Stimulated activated CD8-positive, alpha-beta memory T cell treated with anti-CD3 and anti-CD28 coated beads, Interleukin-7, amount 100 ng/mL, for 24 hours (primary cell): ENCODE results near the gene C1QTNF8.

Experiments
- DNase-seq: peaks from one replicate; pipeline ENCODE4 v3.0.0-alpha.2; 2020; ENCODE audit warnings: low read depth

Gene C1QTNF8

DNA sequence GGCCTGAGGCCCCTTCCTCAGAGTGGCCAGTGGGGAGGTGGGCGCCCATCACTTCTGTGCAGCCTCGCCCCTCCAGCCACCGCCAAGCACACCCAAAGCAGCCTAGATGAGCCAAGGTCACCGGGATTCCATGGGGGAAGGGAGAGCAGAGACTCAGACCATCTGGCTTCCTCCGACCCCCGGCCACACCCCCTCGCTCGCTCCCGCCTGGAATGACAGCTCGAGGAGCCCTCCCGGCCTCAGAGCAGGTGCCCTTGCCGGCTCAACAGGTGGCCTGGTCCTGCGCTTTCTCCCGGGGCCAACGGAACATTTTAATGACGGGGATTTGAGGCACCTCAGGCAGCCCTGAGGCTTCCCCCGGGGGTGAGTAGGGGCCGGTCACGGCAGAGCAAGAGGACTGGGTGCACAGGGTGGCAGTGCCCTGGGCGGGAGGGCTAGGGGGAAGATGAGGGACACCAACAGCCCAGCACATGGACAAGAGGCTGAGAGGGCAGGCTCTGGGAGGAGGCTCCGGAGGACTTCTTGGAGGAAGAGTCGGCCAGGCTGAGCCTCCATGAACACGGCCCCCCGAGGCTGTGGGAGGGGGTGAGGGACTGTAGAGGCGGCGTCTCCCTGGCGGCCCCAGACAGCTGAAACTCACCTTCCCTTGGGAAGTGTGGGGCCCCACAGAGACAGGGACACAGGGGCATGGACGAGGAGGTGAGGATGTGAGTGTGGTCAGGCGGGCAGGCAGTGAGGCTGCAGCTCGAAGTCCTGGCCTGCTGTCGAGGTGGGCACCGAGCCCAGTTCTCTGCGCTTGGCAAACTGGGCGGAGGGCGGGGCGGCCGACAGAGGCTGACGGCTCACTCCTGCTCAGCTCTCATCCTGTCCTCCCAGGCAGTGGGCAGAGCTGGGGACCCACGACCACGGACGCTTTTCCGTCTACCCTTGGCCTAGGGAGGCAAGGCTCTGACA, 12.5 kb upstream of the C1QTNF8 start:
- no peak for DNase-seq

DNA sequence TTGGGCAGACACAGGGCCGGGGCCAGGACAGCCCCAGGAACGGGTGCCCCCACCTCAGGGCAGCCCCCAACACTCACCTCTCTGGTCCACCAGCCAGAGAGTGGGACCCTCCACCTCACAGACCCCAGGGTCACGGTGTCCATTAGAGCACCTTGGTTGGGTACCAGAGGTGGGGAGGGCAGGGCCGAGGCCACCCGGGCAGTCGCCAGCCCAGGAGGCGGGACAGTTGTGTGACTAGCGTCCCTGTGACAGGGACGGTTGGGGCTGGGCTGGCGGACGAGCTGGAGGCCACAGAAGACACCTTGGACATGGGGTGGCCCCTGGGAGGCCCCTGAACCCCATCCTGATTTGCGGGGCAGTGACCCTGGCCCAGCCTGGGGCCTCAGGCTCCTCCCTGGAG, 11.7 kb upstream of the C1QTNF8 start:
- no peak for DNase-seq

DNA sequence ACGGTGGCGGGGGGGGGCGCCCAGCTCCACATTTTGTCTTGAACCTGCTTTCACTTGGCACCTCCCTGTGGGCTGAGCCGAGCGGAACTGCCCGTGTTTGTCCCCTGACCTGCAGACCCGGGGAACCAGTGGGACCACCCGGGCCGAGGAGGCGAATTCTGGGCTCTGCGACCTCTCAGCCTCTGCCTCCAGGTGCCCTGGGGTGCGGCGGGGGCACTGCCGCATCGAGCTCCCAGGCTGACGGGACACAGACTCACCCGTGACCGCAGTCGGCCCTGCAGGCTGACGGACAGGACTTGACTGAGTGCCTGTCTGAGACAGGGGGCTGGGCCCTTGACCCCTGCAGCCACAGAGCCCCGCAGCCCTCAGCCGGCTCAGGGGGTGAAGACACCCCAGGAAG, 11.1 kb upstream of the C1QTNF8 start:
- DNase-seq: no peak

DNA sequence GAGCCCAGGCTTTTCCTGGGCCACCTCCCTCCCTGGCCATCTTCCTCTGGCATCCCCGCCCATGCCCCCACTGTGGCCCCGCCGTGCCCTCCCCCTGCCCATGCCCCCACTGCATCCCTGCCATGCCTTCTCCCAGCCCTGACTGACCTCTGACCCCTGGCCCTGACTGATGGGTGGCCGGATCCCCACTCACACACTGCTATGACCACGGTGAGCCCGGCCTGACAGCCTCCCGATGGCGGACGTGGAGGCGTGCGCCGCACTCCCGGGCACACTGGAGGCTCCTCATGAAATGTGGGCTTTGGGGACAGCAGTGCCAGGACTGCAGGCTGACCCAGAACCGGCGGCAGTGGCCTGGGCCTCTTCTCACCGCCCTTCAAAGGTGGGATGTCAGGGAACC, 10.6 kb upstream of the C1QTNF8 start:
- DNase-seq: no peak

DNA sequence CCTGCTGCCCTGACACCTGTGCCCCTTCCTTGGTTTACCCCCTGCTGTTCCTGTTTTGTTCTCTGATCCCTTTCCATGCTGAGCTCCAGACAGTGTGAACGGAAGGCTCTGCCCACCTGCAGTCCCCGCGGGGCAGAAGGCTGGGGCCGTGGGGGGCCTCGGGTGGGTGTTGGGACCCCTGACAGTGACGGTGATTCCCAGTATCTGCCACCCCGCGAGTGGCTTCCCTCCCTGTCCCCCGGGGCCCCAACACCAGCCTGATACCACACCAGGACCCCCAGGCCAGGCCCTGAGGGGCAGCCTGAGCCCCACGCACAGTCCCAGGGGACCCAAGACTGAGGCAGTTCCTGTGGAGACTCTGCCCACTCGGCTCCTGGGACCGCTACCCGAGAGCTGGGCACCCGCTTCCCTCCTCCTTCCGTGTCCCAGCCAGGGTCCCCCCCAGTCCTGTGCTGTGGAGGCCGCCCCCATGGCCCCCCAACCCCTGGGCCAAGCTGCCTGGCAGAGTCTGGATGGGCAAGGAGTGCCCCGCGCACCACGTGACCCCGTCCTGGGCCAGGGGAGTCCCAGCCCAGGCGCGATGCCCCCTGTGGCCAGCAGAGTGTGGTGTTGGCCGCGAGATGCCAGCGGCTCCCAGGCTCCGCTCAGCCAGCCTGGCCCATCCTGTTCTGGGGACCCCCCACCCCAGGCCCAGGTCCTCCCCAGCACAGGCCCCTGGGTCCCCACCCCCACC, 10.0 kb upstream of the C1QTNF8 start:
- DNase-seq: no peak

DNA sequence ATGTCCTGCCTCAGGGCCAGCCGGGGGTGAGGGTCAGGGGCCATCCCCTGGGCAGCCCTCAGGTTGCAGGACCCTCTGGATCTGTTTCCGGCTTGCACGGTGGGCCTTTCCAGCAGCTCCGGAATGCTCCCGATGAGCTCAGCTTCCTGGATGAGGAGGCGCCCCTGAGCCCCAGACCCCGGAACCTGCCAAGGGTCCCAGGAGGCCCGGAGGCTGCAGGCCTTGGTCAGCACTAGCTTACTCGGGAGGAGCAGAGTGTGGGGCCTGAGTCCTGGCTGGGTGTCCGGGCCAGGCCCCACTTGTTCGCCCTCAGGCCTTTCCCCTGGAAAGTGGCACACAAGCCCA, 7.6 kb upstream of the C1QTNF8 start:
- no peak for DNase-seq

DNA sequence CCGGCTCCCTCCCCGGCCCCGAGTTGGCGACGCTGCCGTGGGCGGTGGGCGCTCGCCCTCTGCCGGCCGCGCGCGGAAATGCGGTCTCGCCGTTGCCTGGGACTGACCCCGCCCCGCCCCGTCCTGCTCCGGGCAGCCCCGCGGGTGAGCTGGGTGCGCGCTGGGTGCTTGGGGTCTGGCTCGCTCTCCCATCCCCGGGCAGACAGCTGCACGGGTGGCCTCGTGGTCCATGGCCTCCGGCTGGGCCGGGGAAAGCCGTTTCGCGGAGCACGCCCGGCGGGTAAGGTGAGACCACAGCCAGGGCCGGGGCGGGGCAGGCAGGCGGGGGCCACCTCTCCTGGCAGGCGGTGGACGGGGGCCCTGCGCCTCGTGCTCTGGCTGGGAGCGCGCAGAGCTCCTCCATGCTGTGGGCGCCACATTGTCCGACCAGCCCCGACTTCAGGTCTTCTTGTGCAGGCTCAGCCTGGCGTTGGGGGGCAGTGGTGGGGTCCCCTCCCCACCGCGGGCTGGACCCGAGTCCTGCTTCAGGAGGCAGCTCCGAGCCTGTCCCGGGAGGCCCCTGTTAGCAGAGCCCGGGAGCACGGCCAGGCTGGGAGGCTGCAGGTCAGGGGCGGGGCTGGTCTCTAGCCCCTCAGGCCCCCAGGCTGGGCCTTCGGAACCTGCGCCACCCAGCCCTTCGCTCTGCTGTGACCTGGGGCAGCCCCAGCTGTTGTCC, 7.0 kb upstream of the C1QTNF8 start:
- peak; percentile 44 for DNase-seq

DNA sequence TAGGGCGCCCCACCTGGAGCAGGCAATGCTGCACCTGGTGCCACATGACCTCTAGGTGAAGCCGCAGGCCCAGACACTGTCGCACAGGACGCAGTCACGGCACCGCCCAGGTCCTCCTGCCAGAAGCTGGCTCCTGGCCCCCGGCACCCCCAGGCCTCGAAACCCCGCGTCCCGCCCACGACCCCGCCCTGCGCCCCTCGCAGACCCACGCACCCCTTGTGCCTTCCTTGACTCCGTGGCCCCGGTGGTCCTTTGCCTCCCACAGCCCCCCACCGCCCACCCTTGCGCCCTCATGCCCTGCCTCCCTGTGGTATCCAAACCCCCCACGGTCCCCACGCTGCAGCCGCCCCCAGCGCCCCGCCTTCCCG, 6.3 kb upstream of the C1QTNF8 start:
- no peak for DNase-seq

DNA sequence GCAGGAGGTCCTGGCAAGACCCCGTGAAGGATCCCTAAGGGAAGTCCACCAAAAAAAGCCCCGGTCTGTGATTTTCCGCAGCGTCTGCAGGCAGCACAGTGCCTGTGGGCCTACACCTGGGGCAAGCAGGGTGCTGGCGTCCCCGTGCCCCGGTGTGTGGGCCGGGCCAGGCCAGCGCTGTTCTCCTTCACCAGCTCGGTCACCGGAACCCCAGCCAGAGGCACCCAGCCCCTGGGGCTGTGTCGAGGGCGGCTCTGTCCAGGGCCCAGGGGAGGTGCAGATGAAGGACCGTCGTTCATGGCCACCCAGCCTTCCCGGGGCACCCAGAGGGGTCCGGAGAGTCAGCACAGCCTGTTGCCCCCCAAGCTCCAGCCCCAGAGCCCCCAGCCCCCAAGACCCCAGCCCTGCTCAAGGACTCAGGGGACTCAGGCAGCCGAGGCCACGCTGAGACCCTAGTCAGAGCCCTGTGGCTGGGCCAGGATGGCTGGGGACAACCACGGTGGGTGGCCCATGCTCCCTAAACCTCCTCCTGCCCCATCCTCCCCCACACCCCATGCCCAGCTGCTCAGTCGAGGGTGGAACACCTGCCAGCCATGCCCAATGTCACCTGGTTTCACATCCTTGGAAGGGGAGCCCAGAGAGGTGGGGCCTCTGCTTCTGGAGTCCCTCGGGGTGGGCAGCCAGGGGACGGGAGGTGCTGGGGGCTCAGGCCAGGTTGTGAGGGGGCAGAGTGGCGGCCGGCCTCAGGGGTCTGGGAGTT, 5.7 kb upstream of the C1QTNF8 start:
- no peak for DNase-seq

DNA sequence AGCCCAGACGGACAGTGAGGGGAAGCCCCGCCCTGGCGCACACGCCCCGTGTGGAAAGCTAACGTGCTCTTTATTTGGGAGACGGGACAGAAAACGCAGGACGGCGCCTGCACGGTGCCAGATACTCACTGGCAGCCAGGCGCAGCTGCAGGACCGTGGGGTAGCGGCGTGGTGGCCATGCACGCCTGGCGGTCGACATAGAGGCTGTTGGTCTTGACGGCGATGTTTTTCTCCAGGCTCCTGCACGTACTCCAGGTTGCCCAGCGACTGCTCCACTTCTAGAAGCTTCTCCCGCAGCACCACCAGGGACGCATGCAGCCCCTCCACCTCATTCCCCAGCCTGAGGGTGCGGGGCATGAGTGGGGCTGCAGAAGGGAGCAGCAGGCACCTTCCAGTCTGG, 5.1 kb upstream of the C1QTNF8 start:
- no peak for DNase-seq

DNA sequence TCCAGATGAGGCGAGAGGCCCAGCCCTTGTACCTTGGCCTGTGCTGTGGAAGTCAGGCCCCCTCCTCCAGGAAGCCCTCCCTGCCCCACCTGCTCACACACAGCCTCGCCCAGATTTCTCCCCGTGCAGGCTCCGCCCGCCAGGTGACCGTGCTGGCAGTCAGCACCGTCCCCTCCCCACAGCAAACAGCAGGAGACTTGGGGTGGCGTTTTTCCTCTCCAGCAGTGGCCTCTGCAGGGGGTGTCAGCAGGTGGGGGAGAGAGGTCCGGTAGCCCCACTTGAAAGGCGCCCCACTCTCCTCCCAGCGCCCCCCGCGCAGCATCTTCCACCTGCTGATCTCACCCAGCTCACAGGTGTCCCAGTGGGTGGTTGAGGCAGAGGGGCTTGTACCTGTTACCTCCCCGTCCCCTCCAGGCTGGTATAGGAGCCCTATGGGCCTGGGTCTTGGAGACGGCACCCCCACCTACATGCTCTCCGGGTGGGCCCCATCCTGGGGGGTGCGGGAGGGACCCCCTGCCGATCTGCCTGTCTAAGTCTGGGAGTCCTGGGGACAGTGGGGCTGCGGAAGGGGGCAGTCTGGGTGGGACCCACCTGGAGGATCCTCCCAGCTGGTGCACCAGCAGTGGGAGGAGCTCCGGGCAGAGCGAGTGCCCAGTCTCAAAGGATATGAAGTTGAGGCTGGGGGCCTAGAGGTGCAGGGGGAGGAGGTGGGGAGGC, 4.2 kb upstream of the C1QTNF8 start:
- no peak for DNase-seq

DNA sequence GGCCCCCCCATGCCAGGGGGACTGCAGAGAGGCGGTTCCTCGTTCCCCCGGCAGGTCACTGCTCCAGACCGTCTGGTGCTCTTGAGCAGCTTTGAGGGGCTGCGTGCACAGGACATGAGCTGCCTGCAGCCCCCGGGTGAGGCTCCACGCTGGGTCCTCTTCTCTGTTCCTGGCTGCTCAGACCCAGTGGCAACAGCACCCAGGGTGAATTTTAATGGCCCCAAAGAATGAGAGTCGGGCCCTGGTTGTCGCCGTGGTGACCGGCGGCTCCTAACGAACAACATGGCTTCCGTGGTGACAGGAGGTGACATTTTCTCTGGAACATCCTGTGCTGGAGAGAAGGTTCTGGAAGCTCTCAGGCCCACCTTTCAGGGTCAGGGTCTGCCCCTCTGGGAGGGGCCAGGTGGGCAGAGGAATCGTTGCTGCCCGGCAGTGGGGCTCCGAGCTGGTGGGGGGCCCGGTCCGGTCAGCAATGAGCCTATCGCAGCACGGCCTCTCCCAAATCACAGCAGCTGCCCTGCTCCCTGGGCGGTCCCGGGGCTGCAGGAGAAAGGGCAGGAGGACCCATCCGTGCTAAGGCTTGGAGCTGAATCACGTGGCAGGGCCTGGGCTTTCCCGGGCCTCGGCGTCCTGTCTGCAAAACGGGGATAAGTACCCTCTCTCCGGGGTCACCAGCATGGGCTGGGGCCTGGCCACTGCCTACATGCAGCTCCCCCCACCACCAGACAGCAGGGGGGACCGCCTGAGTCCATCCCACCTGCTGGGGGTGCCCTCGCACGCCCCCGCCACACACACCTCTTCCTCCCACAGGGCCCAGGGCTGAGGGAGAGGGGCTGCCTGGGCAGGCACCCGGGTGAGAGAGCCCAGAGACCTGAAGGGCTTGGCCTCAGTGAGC, 3.4 kb upstream of the C1QTNF8 start:
- DNase-seq: no peak

DNA sequence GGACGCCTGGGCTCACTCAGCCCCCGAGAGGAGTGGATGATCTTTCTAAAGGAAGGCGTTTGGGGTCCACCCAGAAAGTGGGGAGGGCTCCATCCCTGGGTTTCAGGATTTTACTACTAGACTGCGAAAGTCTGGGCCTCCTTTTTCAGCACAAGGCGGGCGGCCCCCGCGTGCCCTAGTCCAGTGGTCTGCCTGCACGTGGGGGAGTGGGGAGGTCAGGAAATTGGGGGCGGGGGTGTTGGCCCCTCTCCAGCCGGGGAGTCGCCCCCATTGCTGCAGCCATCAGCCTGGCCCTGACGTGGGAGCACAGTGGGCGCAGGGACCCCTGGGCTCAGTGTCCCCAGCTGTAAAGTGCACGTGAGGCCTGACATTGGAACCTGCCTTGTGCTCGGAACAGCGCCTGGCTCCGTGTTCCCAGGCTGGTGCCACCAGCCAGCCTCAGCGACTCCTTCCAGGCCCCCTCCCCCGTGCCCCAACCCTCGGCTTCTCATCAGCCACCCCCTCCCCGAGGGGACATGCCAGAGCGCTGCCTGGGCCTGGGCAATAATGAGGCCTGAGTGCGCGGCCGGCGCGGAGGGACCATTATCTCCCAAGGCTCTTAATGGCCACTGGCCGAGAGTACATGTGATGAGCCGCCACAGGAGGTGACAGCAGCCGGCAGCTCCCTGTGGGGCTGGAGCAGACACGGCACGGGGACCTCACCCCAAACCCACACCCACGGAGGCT, 2.4 kb upstream of the C1QTNF8 start:
- DNase-seq: no peak

DNA sequence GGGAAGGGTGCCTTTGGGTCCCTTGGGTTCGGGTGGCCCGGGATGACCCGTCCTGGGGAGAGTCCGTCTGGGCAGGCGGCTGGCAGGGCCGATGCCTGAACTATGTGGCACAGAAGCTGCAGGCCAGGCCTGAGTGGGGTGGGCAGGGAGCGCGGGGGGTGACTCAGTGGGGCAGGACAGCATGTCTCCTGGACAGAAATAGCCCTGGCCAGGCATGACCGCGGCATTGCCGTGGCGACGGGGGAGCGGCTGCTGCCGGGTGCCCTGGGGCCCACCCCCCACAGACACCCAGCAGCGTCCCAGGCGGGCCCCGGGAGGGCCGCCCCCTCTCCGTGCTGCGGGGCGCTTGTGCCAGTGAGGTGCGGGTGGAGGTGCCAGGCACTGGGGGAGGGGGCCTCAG, 1.8 kb upstream of the C1QTNF8 start:
- no peak for DNase-seq

DNA sequence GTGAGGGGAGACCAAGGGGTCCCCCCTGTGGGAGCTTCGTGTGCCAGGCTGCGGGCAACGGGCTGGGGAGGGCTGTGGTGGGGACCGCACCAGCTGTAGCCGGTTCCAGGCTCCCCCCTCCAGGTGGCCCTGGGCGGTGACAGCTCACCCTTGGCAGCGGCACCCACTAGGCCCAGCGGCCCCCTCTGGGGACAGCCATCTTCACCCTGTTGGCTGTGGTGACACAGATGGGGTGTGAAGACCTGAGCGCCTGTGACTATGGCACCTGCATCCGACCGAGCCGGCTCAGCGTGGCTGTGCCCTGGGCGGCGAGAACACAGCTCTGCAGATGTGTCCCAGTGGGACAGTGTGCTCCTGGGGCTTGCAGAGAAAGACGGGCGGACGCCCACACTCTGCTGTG, 1.1 kb upstream of the C1QTNF8 start:
- DNase-seq: no peak

DNA sequence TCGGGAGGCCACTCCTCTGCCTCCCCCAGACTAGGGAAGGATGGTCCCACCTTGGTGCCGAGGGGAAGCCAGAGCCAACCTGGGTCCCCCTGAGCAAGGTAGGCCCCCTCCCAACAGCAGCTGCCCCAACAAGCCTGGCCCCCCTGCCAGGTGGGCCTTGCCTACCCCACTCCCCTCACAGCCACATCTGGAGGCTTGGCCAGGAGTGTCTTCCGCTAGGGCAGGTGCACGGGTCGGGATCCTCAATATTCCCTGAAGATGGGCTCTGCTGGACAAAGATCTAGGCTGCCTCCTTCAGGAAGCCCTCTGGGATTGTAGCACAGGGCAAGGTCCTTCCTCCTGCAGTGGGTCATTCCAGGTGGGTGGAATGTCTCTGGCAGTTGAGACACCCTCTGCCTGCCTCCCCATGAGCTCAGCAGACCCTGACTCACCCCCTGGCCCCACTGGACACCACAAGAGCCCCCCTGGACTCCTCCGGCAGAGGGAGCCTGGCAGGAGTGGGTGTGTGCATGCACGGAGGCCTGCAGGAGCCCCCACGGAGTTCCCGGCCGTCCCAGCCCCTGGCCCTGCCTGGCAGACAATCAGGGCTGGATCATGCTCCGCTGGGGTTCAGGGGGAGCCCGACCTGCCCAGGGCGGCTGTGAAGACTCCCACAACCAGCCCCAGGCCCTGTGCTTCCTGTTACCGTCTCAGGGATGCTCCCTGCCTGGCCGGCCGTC, 435 bp downstream of the C1QTNF8 start:
- DNase-seq: no peak

DNA sequence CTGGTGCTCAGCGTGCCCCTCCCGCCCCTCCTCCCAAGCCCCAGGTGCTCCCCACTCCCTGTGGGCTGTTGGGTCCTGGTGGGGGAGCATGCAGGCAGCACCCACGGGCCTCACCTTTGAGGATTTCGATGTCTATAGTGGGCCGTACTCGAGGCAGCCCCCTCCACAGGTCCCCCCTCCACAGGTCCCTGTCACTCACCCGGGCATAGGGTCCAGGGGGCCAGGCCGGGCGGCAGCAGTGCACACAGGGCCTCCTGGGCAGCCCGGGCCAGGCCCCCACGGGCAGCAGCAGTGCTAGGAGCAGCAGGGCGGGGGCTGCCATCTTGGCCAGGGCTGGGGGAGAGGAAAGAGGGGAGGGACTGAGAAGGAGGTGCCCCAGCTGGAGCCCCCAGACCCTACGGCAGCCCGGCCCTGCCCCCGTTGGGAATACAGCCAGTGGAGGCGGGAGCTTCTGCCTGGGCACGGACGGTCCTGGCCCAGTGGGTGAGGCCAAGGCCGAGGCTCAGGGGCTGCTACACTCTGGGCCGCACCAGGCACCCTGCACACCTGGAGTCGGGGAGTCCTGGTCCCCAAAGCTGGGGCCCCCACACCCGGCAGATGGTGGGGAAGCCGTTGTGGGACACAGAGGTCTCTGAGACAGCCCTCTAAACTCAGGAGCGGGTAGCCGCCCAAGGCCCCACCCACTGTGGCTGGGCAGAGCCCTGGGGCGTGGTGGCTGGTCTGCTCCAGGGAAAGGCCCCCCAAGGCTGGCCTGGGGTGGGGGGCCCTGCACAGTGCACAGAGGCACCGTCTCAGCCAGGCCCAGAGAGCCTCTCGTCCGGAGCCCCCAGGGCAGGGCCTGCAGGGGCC, 1.2 kb downstream of the C1QTNF8 start:
- no peak for DNase-seq

DNA sequence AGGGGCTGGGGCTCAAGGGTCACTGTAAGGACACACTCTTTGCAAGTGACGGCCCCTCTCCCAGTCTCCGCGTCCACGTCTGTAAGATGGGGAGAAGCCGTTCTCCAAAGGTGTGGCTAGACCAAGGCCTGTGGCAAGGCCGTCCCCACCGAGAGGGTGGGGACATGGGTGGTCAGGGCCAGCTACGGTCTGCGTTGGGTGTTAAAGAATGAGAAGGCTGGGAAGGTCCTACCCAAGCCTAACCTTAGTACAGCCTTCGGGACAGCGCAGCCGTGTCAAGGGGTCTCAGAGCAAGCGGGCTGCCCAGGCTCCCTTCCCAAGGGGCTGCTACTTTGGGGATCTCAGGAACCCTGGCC, 1.9 kb downstream of the C1QTNF8 start:
- no peak for DNase-seq
